Stimulated activated CD8-positive, alpha-beta memory T cell treated with anti-CD3 and anti-CD28 coated beads, Interleukin-4, amount 100 ng/mL, for 48 hours (primary cell): ENCODE results near the gene PPIL6.

Source experiments
- DNase-seq: peaks from one replicate; pipeline ENCODE4 v3.0.0-alpha.2; 2020

PPIL6 gene

GRCh38 chr6:109449064-109449794 lies 8.8 kb upstream of the PPIL6 start:
- no peak for DNase-seq

GRCh38 chr6:109448615-109449014 lies 8.2 kb upstream of the PPIL6 start:
- DNase-seq, result no peak

DNA sequence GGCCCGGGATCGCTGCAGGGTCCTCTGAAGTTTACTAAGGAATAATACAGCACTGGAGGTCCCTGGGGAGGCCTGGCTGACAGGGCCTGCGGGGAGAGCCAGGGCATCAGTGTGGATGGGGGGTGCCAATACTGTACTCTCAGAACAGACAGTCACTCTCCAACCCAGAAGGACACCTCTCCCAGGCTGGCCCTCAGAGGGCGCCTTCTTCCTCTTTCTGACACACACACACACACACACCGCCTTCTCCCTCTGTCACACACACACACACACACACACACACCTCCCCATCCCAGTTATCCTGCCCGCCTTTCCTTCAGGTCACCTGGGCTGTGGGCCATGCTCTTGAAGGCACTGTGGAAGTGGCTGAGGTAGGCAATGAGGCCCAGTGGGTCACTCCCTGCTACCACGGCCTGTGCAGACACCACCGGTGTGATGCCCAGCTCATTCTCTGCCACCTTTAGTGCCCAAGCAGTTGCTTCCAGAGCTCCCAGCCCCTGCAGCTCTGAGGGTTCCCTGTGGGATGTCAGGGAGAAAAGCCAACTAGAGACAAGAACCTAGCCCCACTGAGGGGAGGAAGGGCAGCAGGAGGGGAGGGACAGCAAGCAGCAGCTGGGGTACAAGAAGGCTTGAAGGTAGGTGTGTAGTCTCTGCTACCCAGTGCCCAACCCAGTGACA lies 7.6 kb upstream of the PPIL6 start:
- DNase-seq, result no peak

DNA sequence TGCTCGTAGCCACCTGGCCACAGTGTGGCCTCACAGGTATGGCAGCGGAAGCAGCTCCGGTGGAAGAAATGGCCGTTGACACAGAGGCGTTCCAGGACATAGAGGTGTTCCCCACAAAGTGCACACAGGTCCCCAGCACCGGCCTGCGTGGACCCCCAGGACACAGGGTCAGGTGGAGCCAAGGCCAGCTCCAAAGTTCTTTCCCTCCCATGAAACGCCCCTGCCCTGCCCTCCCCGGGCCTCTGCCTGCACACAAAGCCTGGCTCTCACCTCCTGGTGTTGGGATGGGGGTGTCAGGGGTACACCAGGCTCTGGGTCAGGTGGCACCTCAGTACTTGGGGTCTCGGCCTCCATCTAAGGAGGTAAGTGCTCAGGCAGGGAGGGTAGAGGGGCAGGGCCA lies 6.7 kb upstream of the PPIL6 start:
- no peak for DNase-seq

GRCh38 chr6:109446541-109446940 lies 6.1 kb upstream of the PPIL6 start:
- DNase-seq, result no peak

GRCh38 chr6:109446072-109446471 lies 5.6 kb upstream of the PPIL6 start:
- no peak for DNase-seq

- no peak for DNase-seq
These were observed 5.0 kb upstream of the PPIL6 start for GRCh38 chr6:109445382-109445781.

DNA sequence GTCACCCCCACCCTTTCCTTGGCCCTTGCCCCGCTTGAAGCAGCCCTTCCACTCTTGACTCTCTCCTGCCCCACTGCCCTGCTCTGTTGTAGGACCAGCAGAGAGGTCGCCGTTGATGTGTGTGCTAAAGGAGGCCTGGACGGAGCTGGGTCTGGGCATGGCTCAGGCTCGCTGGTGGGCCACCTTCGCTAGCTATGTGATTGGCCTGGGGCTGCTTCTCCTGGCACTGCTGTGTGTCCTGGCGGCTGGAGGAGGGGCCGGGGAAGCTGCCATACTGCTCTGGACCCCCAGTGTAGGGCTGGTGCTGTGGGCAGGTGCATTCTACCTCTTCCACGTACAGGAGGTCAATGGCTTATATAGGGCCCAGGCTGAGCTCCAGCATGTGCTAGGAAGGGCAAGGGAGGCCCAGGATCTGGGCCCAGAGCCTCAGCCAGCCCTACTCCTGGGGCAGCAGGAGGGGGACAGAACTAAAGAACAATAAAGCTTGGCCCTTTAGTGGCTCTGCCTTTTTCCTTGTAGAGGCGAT lies 3.1 kb upstream of the PPIL6 start:
- DNase-seq, result no peak

GRCh38 chr6:109442393-109442924 lies 2.0 kb upstream of the PPIL6 start:
- no peak for DNase-seq

GRCh38 chr6:109441069-109441816 lies 815 bp upstream of the PPIL6 start:
- DNase-seq, result peak; percentile 61

DNA sequence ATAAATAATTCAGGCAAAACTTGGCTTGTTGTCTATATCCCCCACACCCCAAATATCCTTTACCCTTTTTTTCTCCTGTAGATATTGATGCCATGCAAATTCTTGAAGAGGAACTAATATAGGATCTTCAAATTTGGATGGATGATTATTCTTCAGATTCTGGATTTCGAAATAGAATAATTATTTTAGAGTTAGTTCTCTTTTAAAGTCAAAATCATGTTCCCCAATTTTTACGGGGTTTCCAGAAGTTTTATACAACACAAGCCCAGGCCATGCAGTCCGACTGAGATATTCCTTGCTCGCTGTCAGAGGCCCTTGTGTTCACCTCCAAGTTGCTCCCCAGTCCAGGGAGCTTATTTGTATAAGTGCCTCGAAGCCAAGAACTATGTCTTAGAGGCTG lies 4.4 kb downstream of the PPIL6 start:
- DNase-seq, result no peak

DNA sequence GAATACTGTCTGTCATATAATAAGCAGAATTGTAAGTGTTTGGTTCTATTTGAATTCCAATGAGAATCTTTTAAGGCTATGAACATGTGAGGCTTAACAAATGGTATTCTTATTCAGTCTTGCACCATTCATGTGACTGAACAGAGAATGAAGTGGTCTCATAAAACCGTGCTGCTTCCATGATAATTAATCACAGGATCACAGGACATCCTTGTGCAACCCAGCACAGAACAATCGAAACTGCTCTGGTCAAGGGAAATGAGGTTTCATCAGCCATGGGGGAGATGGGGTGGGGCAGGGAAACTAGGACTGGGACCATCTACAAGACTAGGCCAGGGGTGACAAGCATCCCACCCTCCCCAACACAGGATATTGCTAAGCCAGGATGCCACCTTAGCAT lies 6.0 kb downstream of the PPIL6 start:
- DNase-seq, result no peak

DNA sequence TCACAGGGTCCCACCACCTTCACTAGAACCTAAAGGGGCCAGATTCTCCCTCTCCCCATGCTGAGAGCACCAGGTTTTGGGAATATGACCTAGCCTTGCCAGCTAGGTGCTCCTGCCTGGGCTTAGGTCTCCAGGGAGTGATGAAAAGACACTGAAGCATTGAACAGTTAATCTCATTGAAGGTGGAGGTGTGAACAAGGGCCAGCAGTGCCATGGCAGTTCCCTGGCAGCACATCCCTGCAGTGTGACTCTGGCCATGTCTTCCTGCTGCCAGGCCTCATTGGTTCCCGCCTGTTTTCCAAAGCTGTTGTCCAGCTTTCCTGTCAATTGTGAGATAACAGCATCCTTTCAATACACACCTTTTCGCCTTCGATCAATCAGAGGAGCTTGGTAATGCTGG lies 10.9 kb downstream of the PPIL6 start:
- no peak for DNase-seq

- no peak for DNase-seq
These were observed 11.4 kb downstream of the PPIL6 start for GRCh38 chr6:109428889-109429477.

DNA sequence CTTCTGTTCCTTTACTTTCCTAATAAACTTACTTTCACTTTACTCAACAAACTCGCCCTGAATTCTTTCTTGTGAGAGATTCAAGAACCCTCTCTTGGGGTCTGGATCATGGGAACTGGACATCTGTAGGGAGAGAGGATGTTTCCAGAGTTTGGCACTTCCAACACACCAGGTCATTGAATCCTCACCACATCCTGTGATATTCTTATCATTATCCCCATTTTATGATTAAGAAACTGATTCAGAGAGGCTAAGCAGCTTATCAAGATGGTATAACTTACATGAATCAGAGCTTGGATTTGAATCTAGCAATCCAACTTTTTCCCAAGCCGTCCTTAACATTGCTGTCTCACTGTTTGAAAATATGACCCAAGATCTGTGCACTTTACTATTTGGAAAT lies 15.5 kb downstream of the PPIL6 start:
- DNase-seq, result no peak

DNA sequence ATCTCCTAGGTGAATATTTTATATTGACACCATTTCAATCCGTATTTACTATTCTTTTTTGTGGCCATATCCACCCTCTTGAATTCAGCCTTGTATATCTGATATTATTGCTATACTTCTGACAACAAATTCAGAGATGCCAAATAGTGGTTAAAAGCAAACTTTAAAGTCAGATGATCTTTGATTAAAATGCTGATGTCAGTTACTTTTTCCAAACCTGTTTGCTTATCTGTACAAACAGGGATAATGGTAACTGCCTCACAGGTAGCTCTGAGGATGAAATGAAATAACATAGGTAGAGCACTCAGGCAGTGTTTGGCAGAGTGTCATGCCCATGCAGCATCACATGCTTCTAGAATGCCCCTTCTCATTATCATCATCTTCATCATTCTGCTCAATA lies 19.2 kb downstream of the PPIL6 start:
- no peak for DNase-seq

DNA sequence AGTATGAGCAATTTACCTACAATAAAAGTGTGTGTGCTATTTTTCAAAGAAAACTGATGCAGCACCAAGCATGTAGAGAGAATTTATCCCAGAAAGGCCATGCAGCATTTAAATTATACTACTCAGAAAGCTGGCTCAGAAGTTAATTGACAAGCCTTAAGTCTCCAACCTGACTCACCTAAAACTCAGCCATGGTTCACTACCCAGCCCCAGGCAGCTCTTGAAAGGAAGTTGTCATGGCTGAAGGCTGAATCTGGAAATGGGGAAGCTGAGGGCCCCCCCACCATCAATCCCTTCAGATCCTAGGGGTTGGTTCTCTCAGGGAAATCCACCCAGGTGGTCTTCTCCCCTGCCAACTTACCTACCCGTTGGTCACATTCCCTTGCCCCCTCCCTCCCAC lies 19.7 kb downstream of the PPIL6 start:
- no peak for DNase-seq

DNA sequence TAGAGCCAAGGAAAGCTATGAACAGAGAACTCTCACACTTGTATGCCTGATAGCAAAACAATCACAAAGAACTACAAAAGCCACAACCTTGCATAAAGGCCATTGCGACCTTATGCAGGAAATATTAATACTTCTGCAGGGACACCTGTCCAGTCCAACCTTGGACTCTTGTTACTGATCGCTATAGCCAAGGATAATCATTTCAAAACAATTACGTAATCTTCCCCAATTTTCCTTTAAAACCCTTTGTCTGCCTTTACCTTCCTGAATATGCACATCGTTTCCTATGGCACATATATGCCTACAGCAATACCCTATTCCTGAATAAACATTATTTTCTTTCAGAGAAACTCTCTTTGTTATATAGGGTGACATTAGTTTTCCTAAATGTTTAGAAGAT lies 22.8 kb downstream of the PPIL6 start:
- DNase-seq, result no peak

- DNase-seq, result no peak
These were observed 29.4 kb downstream of the PPIL6 start for GRCh38 chr6:109411034-109411433.

DNA sequence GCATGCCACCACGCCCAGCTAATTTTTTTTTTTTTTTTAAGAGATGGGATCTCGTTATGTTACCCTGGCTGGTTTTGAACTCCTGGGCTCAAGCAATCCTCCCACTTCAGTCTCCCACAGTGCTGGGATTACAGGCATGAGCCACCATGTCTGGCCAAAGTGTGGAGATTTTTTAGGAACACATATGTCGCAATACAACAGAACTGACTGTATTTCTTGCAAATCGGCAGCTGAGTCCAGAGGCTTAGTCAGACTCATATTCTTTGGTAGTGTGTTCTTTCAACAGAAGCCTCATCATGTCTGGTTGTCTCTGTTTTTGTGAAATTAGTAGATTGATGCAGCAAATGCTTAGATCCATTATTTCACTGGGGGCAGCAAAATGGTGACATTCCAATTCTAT lies 34.2 kb downstream of the PPIL6 start:
- DNase-seq, result no peak

DNA sequence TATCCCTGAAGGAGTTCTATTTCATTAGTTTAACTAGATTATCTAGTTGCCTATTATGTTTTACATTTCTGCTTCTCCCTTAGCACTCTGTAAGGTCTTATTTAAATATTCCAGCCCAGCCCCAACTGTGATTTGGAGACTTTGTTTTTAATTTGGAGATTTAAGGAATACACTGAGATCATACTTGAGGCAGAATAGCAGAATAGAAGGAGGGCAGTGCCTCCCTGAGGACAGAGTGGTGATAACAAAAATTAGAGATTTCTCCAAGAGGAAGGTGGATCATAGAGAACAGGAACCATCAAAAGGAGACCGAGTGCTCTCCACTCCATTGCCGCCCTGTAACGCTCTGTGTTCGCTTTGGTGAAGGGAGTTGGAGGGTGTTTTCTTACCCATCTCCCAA lies 43.4 kb downstream of the PPIL6 start:
- no peak for DNase-seq

- no peak for DNase-seq
These were observed 44.2 kb downstream of the PPIL6 start for GRCh38 chr6:109396046-109396718.

DNA sequence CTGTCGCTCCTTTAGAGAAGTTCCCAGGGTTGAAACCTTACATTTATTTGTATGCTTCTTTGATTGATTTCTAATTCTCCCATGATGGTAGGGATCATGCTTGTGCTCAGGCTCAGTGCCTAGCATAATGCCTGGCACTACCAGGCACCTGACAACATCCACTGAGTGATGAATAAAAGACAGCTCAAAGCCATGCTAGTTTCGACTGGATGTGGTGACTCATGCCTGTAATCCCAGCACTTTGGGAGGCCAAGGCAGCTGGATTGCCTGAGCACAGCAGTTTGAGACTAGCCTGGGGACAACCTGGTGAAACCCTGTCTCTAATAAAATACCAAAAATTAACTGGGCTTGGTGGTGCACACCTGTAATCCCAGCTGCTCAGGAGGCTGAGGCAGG lies 46.5 kb downstream of the PPIL6 start:
- no peak for DNase-seq
